ENCODE measurements around the gene C5. TPM values are rescaled to one million over a fixed set of nuclear protein-coding genes. Genes with fewer than 3 reads are reported as not detected.

The C5 gene
- total RNA-seq, 1 donor: 13.8 TPM

Other genes with a start within 250 kb of the C5 start
- 16.6 and 49.4 TPM in 2 replicates for gene PSMD5, start 207.4 kb downstream of the C5 start, total RNA-seq (ENCODE audit: low replicate concordance)
- 10.2 and 55.7 TPM in 2 replicates for gene PHF19, start 173.1 kb downstream of the C5 start, total RNA-seq (ENCODE audit: low replicate concordance)
- 1.8 and 8.5 TPM in 2 replicates for gene TRAF1, start 123.5 kb downstream of the C5 start, total RNA-seq (ENCODE audit: low replicate concordance)
- 11.2 and 15.2 TPM in 2 replicates for gene CNTRL, start 24.7 kb upstream of the C5 start, total RNA-seq (ENCODE audit: low replicate concordance)
- 24.0 and 47.8 TPM in 2 replicates for gene RAB14, start 151.6 kb upstream of the C5 start, total RNA-seq (ENCODE audit: low replicate concordance)
- gene GSN, start 217.9 kb upstream of the C5 start, total RNA-seq (ENCODE audit: low replicate concordance): 253 and 293 TPM in 2 replicates